GM23248 (cell line): Measurements from ENCODE around the gene ZNF608. TPM values are rescaled to one million over a fixed set of nuclear protein-coding genes. Genes with fewer than 3 reads are reported as not detected.

Source experiments
- DNase-seq: peaks from one replicate; pipeline ENCODE4 v3.0.0-alpha.2; 2015
- H2AFZ ChIP-seq: fragments of 200-600 bp; sonication (generic); 2 replicates; pipeline ENCODE4 v1.6.1; 2016; ENCODE audit warnings: antibody characterized with exemption
- H3F3A ChIP-seq: fragments of 200-600 bp; sonication (generic); 2 replicates; pipeline ENCODE4 v1.6.1; 2016; ENCODE audit warnings: mild to moderate bottlenecking, antibody characterized with exemption, mixed run types; ENCODE audit not compliant: insufficient read depth
- H3K27ac ChIP-seq: fragments of 200-600 bp; sonication (generic); 2 replicates; pipeline ENCODE4 v1.5.1; 2016; ENCODE audit warnings: mild to moderate bottlenecking
- H3K27me3 ChIP-seq: fragments of 200-600 bp; sonication (generic); replicated peaks from 2 replicates; pipeline ENCODE4 v1.6.1; 2016; ENCODE audit warnings: mild to moderate bottlenecking; ENCODE audit not compliant: insufficient read depth
- H3K36me3 ChIP-seq: fragments of 200-600 bp; sonication (generic); 2 replicates; pipeline ENCODE4 v1.6.1; 2016; ENCODE audit warnings: low read depth, mild to moderate bottlenecking
- H3K4me1 ChIP-seq: fragments of 200-600 bp; sonication (generic); 2 replicates; pipeline ENCODE4 v1.6.1; 2016; ENCODE audit warnings: mild to moderate bottlenecking; ENCODE audit not compliant: insufficient read depth
- H3K4me2 ChIP-seq: fragments of 200-600 bp; sonication (generic); one replicate; pipeline ENCODE4 v1.6.1; 2016; ENCODE audit warnings: mild to moderate bottlenecking; ENCODE audit not compliant: unreplicated experiment
- H3K4me3 ChIP-seq: fragments of 200-600 bp; sonication (generic); 2 replicates; pipeline ENCODE4 v1.5.1; 2016; ENCODE audit warnings: mild to moderate bottlenecking
- H3K79me2 ChIP-seq: fragments of 200-600 bp; sonication (generic); 2 replicates; pipeline ENCODE4 v1.6.1; 2016; ENCODE audit warnings: mild to moderate bottlenecking; ENCODE audit not compliant: insufficient read depth
- H3K9ac ChIP-seq: fragments of 200-600 bp; sonication (generic); 2 replicates; pipeline ENCODE4 v1.6.1; 2016; ENCODE audit warnings: mild to moderate bottlenecking
- H3K9me2 ChIP-seq: fragments of 200-600 bp; sonication (generic); 2 replicates; pipeline ENCODE4 v1.6.1; 2016; ENCODE audit warnings: mixed run types, mild to moderate bottlenecking, moderate library complexity; ENCODE audit not compliant: insufficient read depth
- H3K9me3 ChIP-seq: fragments of 200-600 bp; sonication (generic); one replicate; pipeline ENCODE4 v1.6.1; 2017; ENCODE audit warnings: low read depth
- H4K20me1 ChIP-seq: fragments of 200-600 bp; sonication (generic); 2 replicates; pipeline ENCODE4 v1.6.0; 2016; ENCODE audit not compliant: insufficient read depth
- EZH2 ChIP-seq: fragments of 200-600 bp; sonication (generic); IDR thresholded peaks from 2 replicates; pipeline ENCODE4 v1.6.1; 2018; ENCODE audit warnings: antibody characterized with exemption, mild to moderate bottlenecking; ENCODE audit not compliant: insufficient read depth, poor library complexity, severe bottlenecking
- EZH2phosphoT487 ChIP-seq: fragments of 200-600 bp; sonication (generic); IDR thresholded peaks from 2 replicates; pipeline ENCODE4 v1.6.1; 2018; ENCODE audit warnings: antibody characterized with exemption, moderate library complexity, mild to moderate bottlenecking, low read depth; ENCODE audit not compliant: insufficient read depth
- WGBS, 2 experiments: methylation state at CpG; one replicate each; pipeline ENCODE4 v1.1.6; 2015 to 2017; ENCODE audit warnings: low lambda C conversion rate in 2 of 2, low coverage in 1 of 2; ENCODE audit errors: missing lambda C conversion rate in 2 of 2; 5-methylcytosine and 5-hydroxymethylcytosine counted together
- in situ Hi-C: fragments of 300-500 bp; cut with MboI; formaldehyde crosslinking; loops from 2 replicates; pipeline ENCODE4 v1.15.0; 2020
- polyA plus RNA-seq: library from polyadenylated mRNA; unstranded; fragments of >200 nt; fragmentation: Nextera tagmentation; extraction: Ambion mirVana; gene quantifications from 2 replicates; pipeline ENCODE4 v1.2.1, GENCODE V29; 2016
- total RNA-seq: library from RNA; depleted of rRNA; stranded (reverse); fragments of >200 nt; shearing (Covaris generic); gene quantifications from 2 replicates; pipeline ENCODE4 v1.2.3, GENCODE V29; 2014; rRNA removed

The ZNF608 gene, protein sequence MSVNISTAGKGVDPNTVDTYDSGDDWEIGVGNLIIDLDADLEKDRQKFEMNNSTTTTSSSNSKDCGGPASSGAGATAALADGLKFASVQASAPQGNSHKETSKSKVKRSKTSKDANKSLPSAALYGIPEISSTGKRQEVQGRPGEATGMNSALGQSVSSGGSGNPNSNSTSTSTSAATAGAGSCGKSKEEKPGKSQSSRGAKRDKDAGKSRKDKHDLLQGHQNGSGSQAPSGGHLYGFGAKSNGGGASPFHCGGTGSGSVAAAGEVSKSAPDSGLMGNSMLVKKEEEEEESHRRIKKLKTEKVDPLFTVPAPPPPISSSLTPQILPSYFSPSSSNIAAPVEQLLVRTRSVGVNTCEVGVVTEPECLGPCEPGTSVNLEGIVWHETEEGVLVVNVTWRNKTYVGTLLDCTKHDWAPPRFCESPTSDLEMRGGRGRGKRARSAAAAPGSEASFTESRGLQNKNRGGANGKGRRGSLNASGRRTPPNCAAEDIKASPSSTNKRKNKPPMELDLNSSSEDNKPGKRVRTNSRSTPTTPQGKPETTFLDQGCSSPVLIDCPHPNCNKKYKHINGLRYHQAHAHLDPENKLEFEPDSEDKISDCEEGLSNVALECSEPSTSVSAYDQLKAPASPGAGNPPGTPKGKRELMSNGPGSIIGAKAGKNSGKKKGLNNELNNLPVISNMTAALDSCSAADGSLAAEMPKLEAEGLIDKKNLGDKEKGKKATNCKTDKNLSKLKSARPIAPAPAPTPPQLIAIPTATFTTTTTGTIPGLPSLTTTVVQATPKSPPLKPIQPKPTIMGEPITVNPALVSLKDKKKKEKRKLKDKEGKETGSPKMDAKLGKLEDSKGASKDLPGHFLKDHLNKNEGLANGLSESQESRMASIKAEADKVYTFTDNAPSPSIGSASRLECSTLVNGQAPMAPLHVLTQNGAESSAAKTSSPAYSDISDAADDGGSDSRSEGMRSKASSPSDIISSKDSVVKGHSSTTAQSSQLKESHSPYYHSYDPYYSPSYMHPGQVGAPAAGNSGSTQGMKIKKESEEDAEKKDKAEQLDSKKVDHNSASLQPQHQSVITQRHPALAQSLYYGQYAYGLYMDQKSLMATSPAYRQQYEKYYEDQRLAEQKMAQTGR (N-terminal part only)
- total RNA-seq = 2.1 and 2.4 TPM in 2 replicates
- 1.1 and 1.4 TPM in 2 replicates for polyA plus RNA-seq

DNA sequence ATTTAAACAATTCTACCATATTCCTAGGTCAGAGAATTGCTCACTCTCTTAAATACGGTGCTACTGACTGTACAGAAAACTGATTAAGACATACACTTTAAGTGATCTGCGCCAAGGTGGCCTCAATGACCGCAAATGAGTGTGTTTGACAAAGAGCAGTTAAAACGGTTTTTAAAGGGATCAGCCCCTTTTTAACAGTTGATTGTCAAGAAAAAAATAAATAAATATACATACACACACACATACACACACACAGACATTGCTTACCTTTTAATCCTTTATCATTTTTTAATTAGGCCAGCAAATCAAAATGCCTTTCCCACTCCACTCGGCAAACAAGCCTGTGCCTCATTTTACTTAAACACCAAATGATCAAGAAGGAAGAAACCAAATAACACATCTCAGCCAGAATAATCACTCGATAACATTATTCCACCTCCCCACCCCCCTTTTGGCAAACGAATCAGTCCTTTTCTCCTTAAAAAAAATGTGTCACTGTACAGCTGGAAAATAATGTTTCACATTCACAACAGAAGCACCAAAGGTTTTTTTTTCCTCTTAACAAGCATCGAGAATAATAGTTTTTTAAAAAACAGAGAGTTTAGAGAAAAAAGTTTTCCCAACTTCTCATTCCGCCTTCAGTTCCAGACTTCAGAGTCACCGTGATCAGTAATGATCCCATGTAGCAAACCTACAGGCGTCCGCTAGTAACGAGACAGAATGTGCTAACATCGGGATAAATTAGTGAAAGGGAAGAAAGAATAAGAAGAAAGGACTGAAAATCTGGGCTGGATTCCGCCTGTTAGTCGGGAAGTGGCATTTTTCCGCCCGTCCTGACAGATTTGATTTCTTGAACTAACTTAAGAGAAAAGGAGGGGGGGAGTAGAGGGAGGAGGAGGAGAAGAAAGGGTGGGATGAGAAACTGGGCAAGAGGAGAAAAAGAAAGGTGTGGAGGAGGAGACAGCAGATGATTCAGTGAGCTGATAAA, at the start of gene ZNF608:
Gene ZNF608, minus strand, starts transcription at position 712 of the 988 bp plus-strand sequence. CDS start 1,650 bp downstream, outside the sequence.
- H2AFZ ChIP-seq = peak within 1 kb of the TSS; percentile 95
- peak within 1 kb of the TSS; percentile 55 for H3K27ac ChIP-seq
- TF ChIP-seq EZH2 = no peak
- TF ChIP-seq EZH2phosphoT487 = no peak
- peak within 1 kb of the TSS; percentile 78 for H3K9ac ChIP-seq
- no peaks in the 10 kb centered on the region for H3K27me3 ChIP-seq
- peaks cover 52% of the 10 kb centered on the region for H3F3A ChIP-seq
- no peaks in the 10 kb centered on the region for H3K36me3 ChIP-seq
- H3K4me3 ChIP-seq = peak within 1 kb of the TSS; percentile 94
- in situ Hi-C loops = no loop called here
- H3K4me2 ChIP-seq = peak within 1 kb of the TSS; percentile 100
- DNase-seq = peak; percentile 78
- H3K4me1 ChIP-seq = peaks cover 51% of the 10 kb centered on the region
- 6 to 7% methylated on average over 18 of the region's 18 CpGs for WGBS, 2 experiments
- H3K79me2 ChIP-seq = no peaks in the 10 kb centered on the region
- no peaks in the 10 kb centered on the region for H3K9me3 ChIP-seq
- no peaks in the 10 kb centered on the region for H4K20me1 ChIP-seq
- no peaks in the 10 kb centered on the region for H3K9me2 ChIP-seq

DNA sequence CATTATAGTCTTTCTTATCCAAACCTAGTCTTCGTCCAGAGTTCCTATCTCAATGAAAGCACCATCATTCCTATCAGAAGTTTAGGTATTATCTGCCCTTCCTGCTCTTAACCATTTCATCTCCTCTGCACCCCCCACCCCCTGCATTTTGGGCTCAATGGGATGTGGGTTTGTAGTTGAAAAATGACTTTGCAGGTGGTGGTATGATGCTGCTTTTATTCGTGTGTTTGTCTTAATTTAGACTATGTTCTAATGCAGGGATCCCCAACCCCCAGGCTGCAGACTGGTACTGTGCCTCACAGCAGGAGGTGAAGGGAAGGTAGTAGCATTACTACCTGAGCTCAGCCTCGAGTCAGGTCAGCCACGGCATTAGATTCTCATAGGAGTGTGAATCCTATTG, 49.4 kb upstream of the ZNF608 start:
- H2AFZ ChIP-seq = no peak overlapping the region
- in situ Hi-C loops = no loop called here
- H3K4me3 ChIP-seq = no peak overlapping the region
- H3K9me3 ChIP-seq = no peaks in the 10 kb centered on the region
- DNase-seq = no peak
- no peak overlapping the region for H3K27ac ChIP-seq
- no peaks in the 10 kb centered on the region for H4K20me1 ChIP-seq
- no peaks in the 10 kb centered on the region for H3K79me2 ChIP-seq
- H3K36me3 ChIP-seq = no peaks in the 10 kb centered on the region
- 75 to 76% methylated on average over 4 of the region's 4 CpGs for WGBS, 2 experiments
- H3K4me2 ChIP-seq = no peak overlapping the region
- no peak for TF ChIP-seq EZH2
- no peak for TF ChIP-seq EZH2phosphoT487
- no peak overlapping the region for H3K9ac ChIP-seq
- H3K9me2 ChIP-seq = no peaks in the 10 kb centered on the region
- peaks cover 9% of the 10 kb centered on the region for H3K4me1 ChIP-seq
- H3K27me3 ChIP-seq = no peaks in the 10 kb centered on the region; the same call in 1 of the 2 replicates
- H3F3A ChIP-seq = peaks cover 7% of the 10 kb centered on the region

DNA sequence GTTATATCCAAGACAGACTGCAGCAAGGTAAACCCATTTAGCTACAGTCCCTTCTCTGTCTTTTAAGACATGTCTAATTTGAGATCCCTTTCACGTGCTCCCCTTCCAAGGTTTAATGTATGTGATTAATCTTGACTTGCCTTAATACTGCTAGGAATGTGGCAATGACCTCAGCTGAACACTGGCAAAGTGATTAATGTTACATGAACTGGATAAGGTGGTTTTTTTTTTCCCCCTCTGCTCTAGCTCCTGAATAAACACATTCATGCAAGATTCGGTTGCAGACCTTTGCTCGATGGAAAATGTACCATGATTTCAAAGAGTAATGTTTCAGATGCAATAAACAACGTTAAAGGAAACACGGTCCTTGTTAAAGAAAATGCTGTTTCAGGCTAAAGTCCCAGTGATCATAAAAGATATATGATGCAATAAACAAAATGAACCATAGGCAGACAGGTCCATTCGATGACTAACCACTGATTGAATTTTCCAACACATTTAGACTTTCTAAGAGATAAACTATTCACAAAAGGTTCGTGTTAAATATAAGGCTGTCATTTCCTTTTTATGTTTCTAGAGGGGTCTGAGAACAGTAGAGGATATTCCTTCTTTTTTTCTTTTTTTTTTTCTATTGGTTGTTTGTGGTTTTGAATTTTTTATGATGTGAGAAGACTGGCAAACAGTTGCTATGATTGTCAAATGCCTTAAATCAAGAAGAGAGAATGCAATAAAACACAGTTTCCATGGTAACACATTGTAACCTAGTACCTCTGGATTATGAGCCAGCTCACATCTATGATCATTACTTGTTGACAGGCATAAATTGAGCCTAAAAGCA, 44.7 kb upstream of the ZNF608 start:
- in situ Hi-C loops = no loop called here
- Histone ChIP-seq H3K4me2 (no peak overlapping the region), H3K79me2 (no peaks in the 10 kb centered on the region), H3K36me3 (no peaks in the 10 kb centered on the region), H3K27ac (no peak overlapping the region), H3K9me2 (no peaks in the 10 kb centered on the region), H3K9ac (no peak overlapping the region), H4K20me1 (no peaks in the 10 kb centered on the region), H2AFZ (no peak overlapping the region), H3K4me3 (no peak overlapping the region), H3K4me1 (peaks cover 21% of the 10 kb centered on the region), H3F3A (peaks cover 16% of the 10 kb centered on the region), H3K27me3 (no peaks in the 10 kb centered on the region; the same call in 1 of the 2 replicates), H3K9me3 (no peaks in the 10 kb centered on the region)
- WGBS, 2 experiments = 36 to 44% methylated on average over 7 of the region's 7 CpGs
- no peak for TF ChIP-seq EZH2phosphoT487
- TF ChIP-seq EZH2 = no peak
- peak; percentile 17 for DNase-seq
